Measurements from ENCODE around the gene ALPI.

The ALPI gene

DNA sequence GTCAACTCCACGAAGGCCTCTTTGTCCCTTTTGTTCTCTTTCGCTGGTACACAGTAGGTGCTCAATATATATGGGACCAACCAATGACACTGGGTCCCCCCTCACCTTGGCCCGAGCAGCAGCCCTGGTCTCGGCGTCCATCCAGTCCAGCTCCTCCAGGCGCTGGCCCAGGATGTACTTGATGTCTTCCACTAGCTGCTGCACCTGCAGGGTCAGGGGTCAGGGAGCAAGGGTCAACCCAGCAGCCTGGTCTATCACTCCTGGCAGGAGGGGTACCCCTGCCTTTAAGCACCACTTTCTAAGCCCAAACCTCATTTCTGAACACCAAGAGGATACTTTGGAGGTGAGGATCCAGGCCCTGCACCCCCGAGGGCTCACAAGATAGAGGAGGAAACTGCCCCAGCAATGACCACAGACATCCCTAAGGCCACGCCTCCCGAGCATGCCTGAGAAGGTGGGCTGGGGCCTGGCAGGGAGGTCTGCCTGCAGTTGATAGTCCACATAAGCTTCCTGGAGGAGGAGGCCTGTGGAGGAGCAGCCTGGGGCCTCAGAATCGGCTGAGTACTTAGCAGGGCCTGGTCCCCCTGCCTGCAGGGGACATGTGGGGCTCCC is 27.5 kb downstream of the ALPI start:
- Histone ChIP-seq H3K27ac (no peak overlapping the region), H3K4me3 (no peak overlapping the region)
- no peak for TF ChIP-seq CTCF (IDR thresholded peaks at IDR 0.05)
- DNase-seq (ENCODE audit: low spot score) = no peak

- no peak for DNase-seq (ENCODE audit: low spot score)
- no peak overlapping the region for H3K4me3 ChIP-seq
- no peak overlapping the region for H3K27ac ChIP-seq
- TF ChIP-seq CTCF (IDR thresholded peaks at IDR 0.05) = no peak
Observed at GRCh38 chr2:232483923-232484627, 28.1 kb downstream of the ALPI start.

DNA sequence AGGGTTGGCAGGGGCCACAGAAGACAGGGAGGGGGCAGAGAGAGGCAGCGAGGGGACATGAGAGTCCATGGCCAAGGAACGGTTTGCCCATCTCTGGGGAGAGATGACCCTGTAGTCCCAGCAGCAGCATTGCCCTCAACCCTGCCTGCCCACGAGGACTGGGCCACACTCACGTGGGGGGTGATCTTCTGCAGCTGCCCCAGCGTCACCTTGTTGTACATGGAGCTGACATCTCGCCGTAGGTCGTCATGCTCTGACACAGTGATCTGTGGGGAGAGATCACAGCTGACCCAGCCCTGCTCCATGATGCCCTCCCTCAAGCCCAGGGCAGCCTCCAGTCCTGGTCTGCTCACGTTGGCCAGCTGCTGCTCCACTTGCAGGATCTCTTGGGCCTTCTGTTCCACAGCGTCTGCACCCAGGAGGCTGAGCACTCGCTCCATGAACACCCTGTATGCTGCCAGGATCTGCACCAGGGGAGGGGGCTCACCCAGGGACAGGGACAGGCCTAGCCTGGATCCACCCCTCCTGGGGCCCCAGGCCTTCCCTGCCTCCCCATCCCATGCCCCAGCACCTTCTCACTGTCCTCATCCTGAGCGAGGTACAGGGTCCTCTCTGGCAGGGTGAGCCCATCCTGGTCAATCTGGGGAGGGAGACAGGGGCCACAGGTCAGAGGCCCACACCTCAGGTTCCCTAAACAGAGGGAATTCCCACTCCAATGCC is 28.8 kb downstream of the ALPI start:
- H3K4me3 ChIP-seq = no peak overlapping the region
- H3K27ac ChIP-seq = no peak overlapping the region
- TF ChIP-seq CTCF (IDR thresholded peaks at IDR 0.05) = no peak
- DNase-seq (ENCODE audit: low spot score) = no peak

DNA sequence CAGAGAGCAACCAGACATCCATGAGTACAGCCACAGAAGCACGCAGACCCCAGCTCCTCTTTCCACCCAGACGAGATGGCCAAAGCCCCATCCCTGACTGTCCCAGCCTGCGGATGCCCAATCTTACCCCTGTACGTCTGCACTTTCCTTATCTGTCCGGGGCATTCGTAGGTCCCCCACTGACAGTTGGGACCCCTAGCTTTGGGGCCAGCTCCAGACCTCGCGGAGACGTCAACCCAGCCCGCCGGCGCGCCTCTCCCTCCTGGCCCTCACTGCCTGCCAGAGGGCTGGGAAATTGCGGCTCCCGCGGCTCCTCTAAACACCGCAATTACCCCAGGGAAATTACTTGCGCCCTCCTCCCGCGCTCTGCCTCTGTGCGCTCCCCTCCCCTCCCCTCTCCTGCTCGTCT is 29.4 kb downstream of the ALPI start:
- H3K27ac ChIP-seq = no peak overlapping the region
- TF ChIP-seq CTCF (IDR thresholded peaks at IDR 0.05) = no peak
- no peak for DNase-seq (ENCODE audit: low spot score)
- H3K4me3 ChIP-seq = peak overlapping the region; percentile 17

- H3K4me3 ChIP-seq = peak overlapping the region; percentile 17
- DNase-seq (ENCODE audit: low spot score) = no peak
- H3K27ac ChIP-seq = no peak overlapping the region
- no peak for TF ChIP-seq CTCF (IDR thresholded peaks at IDR 0.05)
Observed at GRCh38 chr2:232485757-232486557, 30.0 kb downstream of the ALPI start.

GRCh38 chr2:232486558-232487384 is 30.8 kb downstream of the ALPI start:
- DNase-seq (ENCODE audit: low spot score) = no peak
- Histone ChIP-seq H3K27ac (no peak overlapping the region), H3K4me3 (peak overlapping the region; percentile 45)
- TF ChIP-seq CTCF (IDR thresholded peaks at IDR 0.05) = no peak

Measured in coronary artery (tissue), 2 donors.